ENCODE data around the gene PAX1. TPM values are rescaled to one million over a fixed set of nuclear protein-coding genes. Genes with fewer than 3 reads are reported as not detected.

The PAX1 gene
- total RNA-seq, 4 donors from 2014 or later, result 0.10 to 0.24 TPM; not detected in 2

- no peak for ATAC-seq
- Histone ChIP-seq H3K4me1 (no peaks in the 10 kb centered on the region), H3K4me3 (peak overlapping the region; percentile 25 to 47 (median 36)), H3K9me3 (no peaks in the 10 kb centered on the region), H3K36me3 (no peaks in the 10 kb centered on the region), H3K27ac (peak overlapping the region in 1 of 4 donors; percentile 44), H3K27me3 (peaks cover 36 to 55% (median 54%) of the 10 kb centered on the region in 3 donors)
- DNase-seq, result no peak
- TF ChIP-seq POLR2A (IDR thresholded peaks at IDR 0.05) (no peak), CTCF (IDR thresholded peaks at IDR 0.05 in 4 of 5, conservative IDR thresholded peaks at IDR 0.05 in 1 of 5) (no peak)
- in situ Hi-C loops (cut with MboI; ENCODE audit: low sequenced_read_pairs in 4 of 4) (loop anchor here in 3 of 4 donors (25.0 kb wide), 2 partner anchors 406 to 606 kb away; no protein-coding TSS in a partner anchor), intact Hi-C loops (cut with DNase I; ENCODE audit: low total_unique reads) (no loop called here)
Observed at GRCh38 chr20:21706261-21707195, 1.1 kb downstream of the PAX1 start.

GRCh38 chr20:21707267-21707666 lies 1.8 kb downstream of the PAX1 start:
- ATAC-seq (no peak), DNase-seq (no peak)
- in situ Hi-C loops (cut with MboI; ENCODE audit: low sequenced_read_pairs in 4 of 4) (loop anchor here in 3 of 4 donors (25.0 kb wide), 2 partner anchors 405 to 605 kb away; no protein-coding TSS in a partner anchor), intact Hi-C loops (cut with DNase I; ENCODE audit: low total_unique reads) (no loop called here)
- no peaks in the 10 kb centered on the region for H3K9me3 ChIP-seq
- no peak overlapping the region for H3K4me3 ChIP-seq
- H3K4me1 ChIP-seq, result no peaks in the 10 kb centered on the region
- H3K27ac ChIP-seq, result no peak overlapping the region
- H3K36me3 ChIP-seq, result no peaks in the 10 kb centered on the region
- TF ChIP-seq CTCF (IDR thresholded peaks at IDR 0.05 in 4 of 5, conservative IDR thresholded peaks at IDR 0.05 in 1 of 5), result no peak
- TF ChIP-seq POLR2A (IDR thresholded peaks at IDR 0.05), result no peak
- H3K27me3 ChIP-seq, result peaks cover 36 to 55% (median 48%) of the 10 kb centered on the region in 3 donors

GRCh38 chr20:21707999-21708737 lies 2.7 kb downstream of the PAX1 start:
- ATAC-seq (no peak), DNase-seq (no peak)
- intact Hi-C loops (cut with DNase I; ENCODE audit: low total_unique reads), result no loop called here
- H3K9me3 ChIP-seq, result no peaks in the 10 kb centered on the region
- H3K27me3 ChIP-seq, result peaks cover 31 to 57% (median 45%) of the 10 kb centered on the region in 3 donors
- H3K27ac ChIP-seq, result no peak overlapping the region
- in situ Hi-C loops (cut with MboI; ENCODE audit: low sequenced_read_pairs in 4 of 4), result loop anchor here in 3 of 4 donors (25.0 kb wide), 2 partner anchors 404 to 604 kb away; no protein-coding TSS in a partner anchor
- H3K36me3 ChIP-seq, result no peaks in the 10 kb centered on the region
- no peak for TF ChIP-seq CTCF (IDR thresholded peaks at IDR 0.05 in 4 of 5, conservative IDR thresholded peaks at IDR 0.05 in 1 of 5)
- TF ChIP-seq POLR2A (IDR thresholded peaks at IDR 0.05), result no peak
- no peak overlapping the region for H3K4me3 ChIP-seq
- H3K4me1 ChIP-seq, result no peaks in the 10 kb centered on the region

- intact Hi-C loops (cut with DNase I; ENCODE audit: low total_unique reads), result no loop called here
- peaks cover 23 to 56% (median 38%) of the 10 kb centered on the region in 3 donors for H3K27me3 ChIP-seq
- DNase-seq (no peak), ATAC-seq (no peak)
- in situ Hi-C loops (cut with MboI; ENCODE audit: low sequenced_read_pairs in 4 of 4), result loop anchor here in 3 of 4 donors (25.0 kb wide), 2 partner anchors 403 to 603 kb away; no protein-coding TSS in a partner anchor
- no peaks in the 10 kb centered on the region for H3K9me3 ChIP-seq
- H3K27ac ChIP-seq, result no peak overlapping the region
- no peak overlapping the region for H3K4me3 ChIP-seq
- no peaks in the 10 kb centered on the region for H3K36me3 ChIP-seq
- no peaks in the 10 kb centered on the region for H3K4me1 ChIP-seq
- TF ChIP-seq POLR2A (IDR thresholded peaks at IDR 0.05) (no peak), CTCF (IDR thresholded peaks at IDR 0.05 in 4 of 5, conservative IDR thresholded peaks at IDR 0.05 in 1 of 5) (no peak)
Observed at GRCh38 chr20:21708738-21709534, 3.5 kb downstream of the PAX1 start.
